Right lobe of liver (tissue), 4 donors: Measurements from ENCODE around the gene NAV2.

Experiments used
- CTCF ChIP-seq, 4 donors: fragments of 200-600 bp in 3 of 4; fragments of 450-650 bp in 1 of 4; IDR thresholded peaks; one replicate each; pipeline versions ENCODE4 v1.5.1 to v1.8.0; 2016 to 2022; ENCODE audit warnings: antibody characterized with exemption in 4 of 4, mild to moderate bottlenecking in 2 of 4
- POLR2A ChIP-seq: fragments of 450-650 bp; IDR thresholded peaks from one replicate; pipeline ENCODE4 v1.6.1; 2017; ENCODE audit warnings: antibody characterized with exemption, mild to moderate bottlenecking
- donor health status: DM: no; HTN: no; CAD: no.
- donor health status: DM: no; HTN: no; CAD: no.
- donor health status: DM: no; HTN: yes; CAD: no.

GRCh38 chr11:19679952-19680828, 32.4 kb upstream of the NAV2 start:
- TF ChIP-seq POLR2A (no peak), CTCF (IDR thresholded peaks at IDR 0.05) (no peak)
